WI38 (cell line): ENCODE results near the gene EDN2.

Experiments used
- H3K4me3 ChIP-seq: 2 replicates; pipeline ENCODE4 v1.5.1; 2011; ENCODE audit warnings: low read depth, mild to moderate bottlenecking, control low read depth, low read length
- TF ChIP-seq, protein P1 (sequence below): IDR thresholded peaks from 2 replicates; pipeline ENCODE4 v1.5.1; 2012; ENCODE audit warnings: low read depth, mild to moderate bottlenecking, control low read depth, low read length

The EDN2 gene

DNA sequence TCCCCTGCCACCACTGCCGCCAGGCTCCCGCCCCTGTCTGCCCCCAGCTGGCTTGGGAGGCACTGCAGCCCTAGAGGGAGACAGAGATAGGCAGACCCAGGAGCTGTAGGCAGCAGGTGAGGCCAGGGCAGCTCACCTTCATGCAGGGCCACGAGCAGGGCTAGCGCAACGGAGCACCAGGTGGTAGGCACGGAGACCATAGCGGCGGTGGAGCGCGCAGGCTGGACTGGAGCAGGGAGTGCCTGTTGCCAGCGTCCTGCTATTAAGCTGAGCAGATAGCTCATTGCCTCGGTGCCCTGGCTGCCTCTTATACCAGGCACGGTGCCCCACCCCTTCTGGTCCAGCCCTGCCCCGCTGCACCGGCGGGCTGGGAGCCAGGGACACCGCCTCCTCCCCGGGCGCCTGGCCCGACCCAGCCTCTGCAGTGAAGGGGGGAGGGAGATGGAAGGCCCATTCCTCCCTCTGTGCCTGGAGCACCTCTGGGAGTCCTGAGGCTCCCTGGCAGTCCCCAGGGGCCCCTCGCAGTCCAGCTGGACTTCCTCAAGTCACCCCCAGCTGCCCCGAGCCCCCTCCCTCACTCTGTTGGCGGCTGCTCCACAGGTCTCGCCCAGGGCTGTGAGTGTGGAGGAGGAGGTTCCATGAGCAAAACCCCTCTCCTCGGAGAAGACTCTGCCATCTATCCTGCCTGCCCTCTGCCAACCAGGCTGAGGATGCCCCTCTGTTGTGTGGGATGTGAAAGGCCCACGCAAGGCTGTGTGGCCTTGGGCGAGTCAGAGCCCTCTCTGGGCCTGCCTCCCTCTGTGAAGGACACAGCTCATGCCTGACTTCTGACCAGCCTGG lies at the start of gene EDN2:
Gene EDN2, minus strand, starts transcription at position 282 of the 840 bp plus-strand sequence. Its CDS starts 82 bp downstream, at position 200.
- TF ChIP-seq, protein P1, sequence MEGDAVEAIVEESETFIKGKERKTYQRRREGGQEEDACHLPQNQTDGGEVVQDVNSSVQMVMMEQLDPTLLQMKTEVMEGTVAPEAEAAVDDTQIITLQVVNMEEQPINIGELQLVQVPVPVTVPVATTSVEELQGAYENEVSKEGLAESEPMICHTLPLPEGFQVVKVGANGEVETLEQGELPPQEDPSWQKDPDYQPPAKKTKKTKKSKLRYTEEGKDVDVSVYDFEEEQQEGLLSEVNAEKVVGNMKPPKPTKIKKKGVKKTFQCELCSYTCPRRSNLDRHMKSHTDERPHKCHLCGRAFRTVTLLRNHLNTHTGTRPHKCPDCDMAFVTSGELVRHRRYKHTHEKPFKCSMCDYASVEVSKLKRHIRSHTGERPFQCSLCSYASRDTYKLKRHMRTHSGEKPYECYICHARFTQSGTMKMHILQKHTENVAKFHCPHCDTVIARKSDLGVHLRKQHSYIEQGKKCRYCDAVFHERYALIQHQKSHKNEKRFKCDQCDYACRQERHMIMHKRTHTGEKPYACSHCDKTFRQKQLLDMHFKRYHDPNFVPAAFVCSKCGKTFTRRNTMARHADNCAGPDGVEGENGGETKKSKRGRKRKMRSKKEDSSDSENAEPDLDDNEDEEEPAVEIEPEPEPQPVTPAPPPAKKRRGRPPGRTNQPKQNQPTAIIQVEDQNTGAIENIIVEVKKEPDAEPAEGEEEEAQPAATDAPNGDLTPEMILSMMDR = no peak
- H3K4me3 ChIP-seq = no peak within 1 kb of the TSS

DNA sequence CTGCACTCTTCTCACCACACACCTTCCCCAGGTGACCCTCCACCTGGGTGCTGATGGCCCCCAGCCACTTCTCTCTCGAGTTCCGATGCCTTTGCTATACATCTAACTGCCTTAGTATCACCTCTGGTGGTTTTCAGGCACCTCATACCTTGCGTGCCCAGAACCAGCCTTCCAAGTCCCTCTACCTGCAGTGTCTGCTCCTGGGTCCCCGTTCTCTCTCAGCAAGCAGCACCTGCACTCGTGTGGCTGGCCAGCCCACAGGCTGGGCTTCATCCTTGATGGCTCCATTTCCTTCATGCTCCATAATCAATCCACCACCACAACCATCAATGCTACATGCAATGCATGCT lies 49.2 kb upstream of the EDN2 start:
- TF ChIP-seq, protein P1 = no peak
- H3K4me3 ChIP-seq = no peak overlapping the region

DNA sequence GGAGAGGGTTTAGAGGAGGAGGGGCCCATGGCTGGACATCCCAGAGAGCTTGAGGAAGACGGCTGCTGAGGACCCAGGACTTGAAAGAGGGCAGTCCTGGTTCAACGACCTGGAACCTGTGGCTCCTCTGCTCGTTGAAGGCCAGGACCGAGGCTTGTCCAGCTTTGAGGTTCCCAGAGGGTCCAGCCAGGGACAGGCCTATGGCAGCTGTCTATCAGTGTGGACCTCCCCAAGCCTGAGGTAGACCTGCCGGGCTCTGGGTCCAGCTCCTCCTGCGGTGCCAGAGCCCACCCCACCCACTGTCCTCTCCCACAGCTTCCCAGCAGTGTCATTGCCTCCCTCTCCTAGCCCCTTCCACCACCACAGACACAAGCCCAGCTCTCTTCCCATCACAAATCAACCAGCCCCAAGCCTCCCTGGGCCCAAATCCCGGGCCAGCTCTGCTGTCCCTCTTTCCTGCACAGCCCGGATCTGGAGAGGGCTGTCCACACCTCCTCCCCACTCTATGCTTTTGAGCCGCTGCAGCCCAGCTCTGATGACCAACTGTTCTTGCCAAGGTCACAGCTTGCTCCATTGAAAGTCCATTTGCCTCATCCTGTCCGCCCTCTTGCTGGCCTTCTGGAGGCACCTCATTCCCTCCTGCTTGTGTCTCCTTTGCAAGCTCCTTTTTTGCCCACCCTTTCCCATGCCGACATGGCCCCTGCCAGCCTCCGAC lies 48.7 kb upstream of the EDN2 start:
- TF ChIP-seq, protein P1 = no peak
- H3K4me3 ChIP-seq = no peak overlapping the region

DNA sequence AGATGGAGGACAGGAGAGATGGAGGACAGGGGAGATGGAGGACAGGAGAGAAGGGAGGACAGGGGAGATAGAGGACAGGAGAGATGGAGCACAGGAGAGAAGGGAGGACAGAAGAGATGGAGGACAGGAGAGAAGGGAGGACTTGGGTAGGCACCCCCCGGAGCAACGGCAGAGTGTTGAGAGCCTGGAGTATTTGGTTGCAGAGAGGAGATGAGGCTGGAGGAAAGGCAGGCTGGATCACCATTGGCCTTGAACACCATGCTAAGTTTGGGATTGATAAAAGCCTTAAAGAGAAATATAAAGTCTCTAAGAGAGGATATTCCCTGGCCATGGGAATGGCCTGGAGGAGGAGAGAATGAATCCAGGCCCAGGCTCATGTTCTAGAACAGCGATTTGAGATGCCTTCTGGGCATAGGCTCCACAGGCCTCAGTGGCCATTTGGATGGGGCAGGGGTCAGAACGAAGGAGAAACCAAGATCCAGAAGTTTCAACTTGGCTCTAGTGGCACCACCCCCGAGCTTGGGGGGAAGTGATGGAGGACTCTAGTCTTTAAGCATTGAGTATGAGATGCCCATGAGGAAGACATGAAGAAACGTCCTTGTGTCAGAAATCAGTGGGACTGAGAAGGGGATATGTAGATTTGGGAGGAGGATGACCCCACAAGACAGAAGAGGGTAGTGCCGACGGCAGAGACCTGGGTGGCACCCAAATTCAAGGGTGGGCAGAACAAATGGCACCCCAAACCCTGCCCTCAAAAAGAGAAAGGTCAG lies 47.9 kb upstream of the EDN2 start:
- no peak overlapping the region for H3K4me3 ChIP-seq
- TF ChIP-seq, protein P1 = no peak

DNA sequence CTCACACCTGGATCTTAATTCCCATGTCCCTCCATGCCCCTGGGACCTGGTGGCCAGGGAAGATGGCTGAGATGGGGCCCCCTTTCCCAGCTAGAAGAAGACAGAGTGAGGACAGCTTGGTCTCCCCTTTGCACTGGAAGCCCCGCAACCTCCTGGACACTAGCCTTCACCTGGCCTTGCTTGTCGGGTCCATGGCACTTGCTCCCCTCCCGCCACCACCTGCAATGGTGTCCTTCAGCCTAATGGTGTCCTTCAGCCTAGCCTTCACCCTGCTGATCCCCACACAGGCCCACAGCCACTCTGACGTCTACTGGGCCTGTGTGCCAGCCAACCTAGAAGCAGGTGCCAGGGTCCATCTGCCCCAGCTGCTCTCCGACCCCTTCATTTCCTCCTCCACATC lies 45.9 kb upstream of the EDN2 start:
- TF ChIP-seq, protein P1 = no peak
- H3K4me3 ChIP-seq = no peak overlapping the region

DNA sequence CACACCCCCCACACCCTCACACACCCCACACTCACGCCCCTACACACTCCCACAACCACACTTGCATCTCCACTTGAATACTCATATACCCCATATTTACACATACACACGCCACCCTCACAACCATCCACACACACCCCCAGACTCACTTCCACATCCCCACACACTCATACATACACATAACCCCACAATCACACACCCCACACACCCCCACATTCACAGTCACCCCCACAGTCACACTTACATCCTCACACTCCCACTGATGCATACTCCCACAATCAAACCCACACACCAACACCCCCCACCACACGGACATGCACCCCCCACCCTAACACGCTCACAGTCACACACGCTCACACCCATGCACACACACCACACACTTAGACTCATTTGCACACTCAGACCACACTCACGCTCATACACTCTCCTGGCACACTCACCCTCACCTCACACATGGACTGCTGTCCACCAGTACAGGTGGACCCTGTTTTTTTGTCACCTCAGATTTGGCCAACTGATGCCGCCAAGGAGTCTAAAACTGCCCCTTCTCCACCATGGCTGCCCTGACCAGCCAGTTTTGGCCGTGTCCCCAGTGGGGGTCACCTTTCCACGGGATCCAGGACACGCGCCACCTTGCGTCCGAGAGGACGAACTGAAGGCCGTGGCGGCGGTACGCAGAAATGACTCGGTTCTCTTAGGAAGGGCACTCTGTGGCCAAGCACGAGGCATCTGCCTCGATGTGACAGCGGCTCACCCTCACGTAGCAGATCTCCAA lies 45.3 kb upstream of the EDN2 start:
- no peak overlapping the region for H3K4me3 ChIP-seq
- TF ChIP-seq, protein P1 = no peak
